ENCODE measurements around the gene SUGCT.

Gene SUGCT

GRCh38 chr7:40889539-40889938 lies 754.7 kb downstream of the SUGCT start:
- DNase-seq: no peak

GRCh38 chr7:40890088-40890692 lies 755.4 kb downstream of the SUGCT start:
- no peak for DNase-seq

- DNase-seq: no peak
These were observed 756.4 kb downstream of the SUGCT start for GRCh38 chr7:40891232-40891631.

GRCh38 chr7:40899151-40899550 lies 764.3 kb downstream of the SUGCT start:
- no peak for DNase-seq

- DNase-seq: no peak
These were observed 765.1 kb downstream of the SUGCT start for GRCh38 chr7:40899636-40900507.

- DNase-seq: no peak
These were observed 769.1 kb downstream of the SUGCT start for GRCh38 chr7:40903872-40904271.

- DNase-seq: no peak
These were observed 772.5 kb downstream of the SUGCT start for GRCh38 chr7:40907286-40907685.

- no peak for DNase-seq
These were observed 774.7 kb downstream of the SUGCT start for GRCh38 chr7:40909346-40909980.
